GM12878 (cell line): ENCODE data around the gene FAP. TPM values are rescaled to one million over a fixed set of nuclear protein-coding genes. Genes with fewer than 3 reads are reported as not detected.

ENCODE experiments used
- BCLAF1 ChIP-seq: fragments of 450-650 bp; IDR thresholded peaks from 2 replicates; pipeline ENCODE4 v1.6.1; 2017; ENCODE audit warnings: antibody characterized with exemption, mild to moderate bottlenecking, moderate library complexity
- CBX5 ChIP-seq: sonication (generic); IDR thresholded peaks from 2 replicates; pipeline ENCODE4 v1.6.1; 2016; ENCODE audit warnings: low read depth, moderate library complexity, mild to moderate bottlenecking, inconsistent platforms
- E4F1 ChIP-seq: fragments of 450-650 bp; IDR thresholded peaks from 2 replicates; pipeline ENCODE4 v1.6.1; 2018; ENCODE audit warnings: borderline replicate concordance, mild to moderate bottlenecking; ENCODE audit not compliant: partially characterized antibody
- EED ChIP-seq: sonication (generic); IDR thresholded peaks from 2 replicates; pipeline ENCODE4 v1.6.1; 2016; ENCODE audit warnings: antibody characterized with exemption, low read depth
- ESRRA ChIP-seq: IDR thresholded peaks from 2 replicates; pipeline ENCODE4 v1.6.1; 2012; ENCODE audit warnings: mild to moderate bottlenecking, low read length, improper control_type of control experiment
- JUNB ChIP-seq: IDR thresholded peaks from 2 replicates; pipeline ENCODE4 v1.6.1; 2016; ENCODE audit warnings: antibody characterized with exemption, mild to moderate bottlenecking
- NFXL1 ChIP-seq: fragments of 450-650 bp; IDR thresholded peaks from 2 replicates; pipeline ENCODE4 v1.6.1; 2017; ENCODE audit warnings: antibody characterized with exemption, mild to moderate bottlenecking, borderline replicate concordance
- NR2C2 ChIP-seq: IDR thresholded peaks from 2 replicates; pipeline ENCODE4 v1.6.1; 2011; ENCODE audit warnings: borderline replicate concordance, low read depth; ENCODE audit not compliant: control insufficient read depth, insufficient read length
- SMAD5 ChIP-seq: IDR thresholded peaks from 2 replicates; pipeline ENCODE4 v1.6.1; 2016; ENCODE audit warnings: antibody characterized with exemption, low read depth
- SP1 ChIP-seq: IDR thresholded peaks from one replicate; pipeline ENCODE4 v1.6.1; 2011; ENCODE audit warnings: low read depth, low read length
- SRF ChIP-seq, 2 experiments: IDR thresholded peaks; 2 replicates each; pipeline ENCODE4 v1.6.1; 2011; ENCODE audit warnings: low read depth in 2 of 2, low read length in 2 of 2, mild to moderate bottlenecking in 1 of 2, moderate library complexity in 1 of 2
- TCF3 ChIP-seq: IDR thresholded peaks from 2 replicates; pipeline ENCODE4 v1.6.1; 2012; ENCODE audit warnings: low read depth, mild to moderate bottlenecking, low read length, borderline replicate concordance; ENCODE audit not compliant: insufficient read depth
- ZBTB11 ChIP-seq: fragments of 450-650 bp; formaldehyde crosslinking; IDR thresholded peaks from 2 replicates; pipeline ENCODE4 v1.5.0; 2022; ENCODE audit warnings: mild to moderate bottlenecking, missing genetic modification characterization
- polyA plus RNA-seq, 11 experiments: library from polyadenylated mRNA; depleted of rRNA in 4 of 11; unstranded in 6 of 11; stranded (reverse) in 5 of 11; fragments of >200 nt; fragmentation: Nextera tagmentation in 4 of 11; fragmentation: Illumina TruSeq in 1 of 11; extraction: Ambion mirVana in 4 of 11; extraction: Trizol in 1 of 11; gene quantifications; 1 replicate in 1 of 11; 2 replicates in 10 of 11; pipeline versions ENCODE4 v1.2.1 to v1.2.3, GENCODE V29; 2011 to 2016; ENCODE audit warnings: inconsistent platforms in 2 of 11, missing spikeins in 2 of 11, low read depth in 1 of 11
- total RNA-seq, 4 experiments: library from RNA; depleted of rRNA in 3 of 4; stranded (reverse); fragments of >200 nt in 3 of 4; fragmentation: Illumina TruSeq in 1 of 4; extraction: Trizol in 1 of 4; gene quantifications; 2 replicates each; pipeline versions ENCODE4 v1.2.1 to v1.2.3, GENCODE V29; 2013 to 2021

Gene FAP
- total and polyA plus RNA-seq, 10 of the 15 experiments (the other 5 are each of a cell fraction or from before 2014, with no cell fraction given) = 0.16 TPM; not detected in 9

GRCh38 chr2:162244541-162245031, 1.3 kb upstream of the FAP start (continued):
- TF ChIP-seq SP1 = no peak
- no peak for TF ChIP-seq NFXL1
- TF ChIP-seq TCF3 = no peak
- TF ChIP-seq SRF (IDR thresholded peaks at IDR 0.05; ENCODE audit: low read depth in 2 of 2, low read length in 2 of 2) = no peak
- no peak for TF ChIP-seq ZBTB11 (CRISPR knock-in tag)
- TF ChIP-seq EED = no peak
- no peak for TF ChIP-seq NR2C2
- TF ChIP-seq ESRRA = no peak
- no peak for TF ChIP-seq BCLAF1
- no peak for TF ChIP-seq E4F1
- TF ChIP-seq SMAD5 = no peak
- no peak for TF ChIP-seq CBX5
- no peak for TF ChIP-seq JUNB
